ENCODE data around the gene SLC28A3. TPM values are rescaled to one million over a fixed set of nuclear protein-coding genes. Genes with fewer than 3 reads are reported as not detected.

Gene SLC28A3
- total RNA-seq, 3 donors from 2014 or later = 0.35 to 7.2 (median 0.41) TPM

DNA sequence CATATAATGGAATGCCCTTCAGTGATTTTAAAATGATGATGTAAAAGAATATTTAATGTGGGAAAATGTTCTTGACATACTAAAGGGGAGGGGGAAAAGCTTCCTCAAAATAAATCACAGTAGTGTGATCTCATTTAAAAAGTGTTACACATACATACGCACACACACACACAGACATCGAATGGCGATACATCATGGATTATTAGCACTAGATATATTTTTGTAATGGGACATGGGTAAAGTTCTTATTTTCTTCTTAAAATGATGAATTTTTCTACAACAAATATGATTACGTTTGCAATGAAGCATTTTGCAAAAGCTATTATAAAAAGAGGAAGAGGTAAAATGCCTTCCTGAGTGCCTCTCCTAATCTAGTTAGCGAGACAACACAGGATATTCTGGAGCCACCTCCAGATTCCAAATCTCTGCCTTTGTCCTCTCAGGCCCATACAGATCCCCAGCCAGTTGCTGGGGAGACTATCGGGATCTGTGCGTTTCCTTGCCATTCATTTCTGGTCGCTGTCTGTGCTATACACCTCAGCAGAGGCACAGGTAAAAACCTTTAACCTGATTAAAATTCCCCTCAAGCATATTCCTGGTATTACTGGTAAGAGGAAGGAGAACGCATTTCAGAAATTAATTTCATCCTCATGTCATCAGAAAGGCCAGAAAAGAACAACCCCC, 69.6 kb downstream of the SLC28A3 start:
- DNase-seq (no peak), ATAC-seq (no peak)
- H3K4me3 ChIP-seq = no peak overlapping the region
- intact Hi-C loops (cut with DNase I, micrococcal nuclease) = no loop called here
- no peaks in the 10 kb centered on the region for H3K36me3 ChIP-seq (ENCODE audit: low read depth)
- TF ChIP-seq, protein P1, sequence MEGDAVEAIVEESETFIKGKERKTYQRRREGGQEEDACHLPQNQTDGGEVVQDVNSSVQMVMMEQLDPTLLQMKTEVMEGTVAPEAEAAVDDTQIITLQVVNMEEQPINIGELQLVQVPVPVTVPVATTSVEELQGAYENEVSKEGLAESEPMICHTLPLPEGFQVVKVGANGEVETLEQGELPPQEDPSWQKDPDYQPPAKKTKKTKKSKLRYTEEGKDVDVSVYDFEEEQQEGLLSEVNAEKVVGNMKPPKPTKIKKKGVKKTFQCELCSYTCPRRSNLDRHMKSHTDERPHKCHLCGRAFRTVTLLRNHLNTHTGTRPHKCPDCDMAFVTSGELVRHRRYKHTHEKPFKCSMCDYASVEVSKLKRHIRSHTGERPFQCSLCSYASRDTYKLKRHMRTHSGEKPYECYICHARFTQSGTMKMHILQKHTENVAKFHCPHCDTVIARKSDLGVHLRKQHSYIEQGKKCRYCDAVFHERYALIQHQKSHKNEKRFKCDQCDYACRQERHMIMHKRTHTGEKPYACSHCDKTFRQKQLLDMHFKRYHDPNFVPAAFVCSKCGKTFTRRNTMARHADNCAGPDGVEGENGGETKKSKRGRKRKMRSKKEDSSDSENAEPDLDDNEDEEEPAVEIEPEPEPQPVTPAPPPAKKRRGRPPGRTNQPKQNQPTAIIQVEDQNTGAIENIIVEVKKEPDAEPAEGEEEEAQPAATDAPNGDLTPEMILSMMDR (IDR thresholded peaks at IDR 0.05) = no peak
- H3K9me3 ChIP-seq = no peaks in the 10 kb centered on the region
- no peaks in the 10 kb centered on the region for H3K4me1 ChIP-seq (ENCODE audit: low read depth)

DNA sequence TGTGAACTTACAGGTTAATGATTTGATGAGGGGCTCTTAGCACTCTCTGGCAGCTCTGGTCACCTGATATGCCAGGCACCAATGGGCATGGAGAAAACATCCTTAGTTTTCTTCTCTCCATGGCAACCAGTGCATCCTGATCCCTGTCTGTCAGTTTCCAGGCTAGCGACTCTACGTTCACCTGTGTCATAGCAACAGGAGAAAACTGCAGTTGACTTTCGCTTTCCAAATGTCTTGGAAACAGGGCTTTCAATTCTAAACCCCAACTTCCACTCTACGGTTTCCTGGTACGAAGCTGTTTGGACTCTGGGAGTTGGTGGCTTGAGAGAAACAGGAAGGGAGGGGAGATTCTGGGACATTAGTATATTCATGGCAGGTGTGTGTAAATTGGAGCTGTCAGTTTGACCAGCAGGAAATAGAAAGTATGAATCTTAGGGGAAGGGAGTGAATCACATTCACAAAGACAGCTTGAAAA, 74.4 kb downstream of the SLC28A3 start:
- TF ChIP-seq, protein P1 (IDR thresholded peaks at IDR 0.05) = no peak
- Histone ChIP-seq H3K9me3 (no peaks in the 10 kb centered on the region), H3K4me1 (ENCODE audit: low read depth) (no peaks in the 10 kb centered on the region), H3K4me3 (no peak overlapping the region), H3K36me3 (ENCODE audit: low read depth) (no peaks in the 10 kb centered on the region)
- DNase-seq (peak in 1 of 3 donors; percentile 19), ATAC-seq (peak; percentile 94)
- intact Hi-C loops (cut with DNase I, micrococcal nuclease) = no loop called here

DNA sequence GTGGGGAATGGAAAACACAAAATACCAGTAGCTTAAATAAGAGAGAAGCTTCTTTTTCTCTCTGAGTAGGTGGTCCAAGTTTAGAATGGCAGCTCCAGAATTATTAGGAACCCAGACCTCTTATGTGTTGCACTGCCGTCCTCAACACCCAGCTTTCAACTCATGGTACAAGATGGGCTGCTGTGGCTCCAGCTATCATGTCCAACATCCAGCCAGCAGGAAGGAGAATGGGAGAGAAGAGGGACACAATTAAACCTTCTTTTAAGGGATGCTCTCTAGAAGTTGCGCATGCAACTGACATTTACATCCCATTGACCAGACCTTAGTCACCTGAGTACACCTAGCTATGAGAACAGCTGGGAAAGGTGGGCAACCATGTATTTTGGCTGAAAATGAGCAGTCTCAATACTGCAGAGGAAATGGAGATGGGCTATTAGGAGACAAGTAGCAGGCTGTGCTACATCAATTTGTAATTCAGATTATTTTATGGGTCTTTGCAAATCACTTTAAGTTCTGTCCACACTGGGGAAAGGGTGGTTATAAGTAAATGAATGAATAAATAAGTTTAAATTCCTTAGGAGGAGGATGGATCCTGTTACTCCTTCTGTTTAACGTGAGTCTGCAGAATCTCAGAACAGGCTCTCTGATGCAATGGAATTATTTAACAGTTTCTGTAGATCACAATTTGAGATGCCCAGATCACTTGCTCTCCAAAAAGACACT, 76.1 kb downstream of the SLC28A3 start:
- intact Hi-C loops (cut with DNase I, micrococcal nuclease) = loop anchor here in 1 of 2 donors (5.0 kb wide), 1 partner anchor 327 kb away; no protein-coding TSS in a partner anchor
- Histone ChIP-seq H3K4me1 (ENCODE audit: low read depth) (no peaks in the 10 kb centered on the region), H3K4me3 (no peak overlapping the region), H3K36me3 (ENCODE audit: low read depth) (no peaks in the 10 kb centered on the region), H3K9me3 (no peaks in the 10 kb centered on the region)
- no peak for DNase-seq
- TF ChIP-seq, protein P1 (IDR thresholded peaks at IDR 0.05) = no peak
- no peak for ATAC-seq

DNA sequence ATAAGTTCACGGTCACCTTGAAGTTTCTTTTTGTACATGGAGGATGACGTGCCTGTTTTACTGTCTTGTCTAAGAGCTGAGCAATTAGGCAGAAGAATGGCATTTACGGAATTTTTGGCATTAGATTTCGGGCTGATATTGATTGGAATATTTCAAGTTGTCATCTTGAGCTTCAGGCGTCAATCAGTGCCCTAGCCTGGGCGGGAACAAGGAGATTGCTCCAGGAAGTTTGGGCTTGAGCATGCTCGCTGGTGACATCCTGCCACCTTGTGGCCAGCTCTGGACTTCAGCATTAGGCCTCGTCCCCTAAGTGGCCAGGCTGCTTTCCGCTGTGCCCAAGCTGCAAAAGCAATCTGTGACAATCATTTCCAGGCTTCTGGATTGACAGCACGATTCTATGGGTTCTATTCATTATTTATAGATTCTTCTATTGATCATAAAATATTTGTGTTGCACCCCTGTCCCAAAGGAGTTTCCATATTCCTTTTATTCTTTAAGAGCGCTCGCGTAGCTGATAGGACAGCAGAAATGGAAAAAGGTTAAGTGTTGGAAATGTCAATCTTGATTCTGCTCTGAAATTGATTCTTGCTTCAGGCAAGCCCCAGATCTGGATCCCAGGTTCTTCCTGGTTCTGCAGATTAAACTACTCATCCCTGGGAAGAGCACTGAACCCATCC, 79.3 kb downstream of the SLC28A3 start:
- H3K4me3 ChIP-seq = no peak overlapping the region
- TF ChIP-seq, protein P1 (IDR thresholded peaks at IDR 0.05) = peak; percentile 70
- ATAC-seq (peak; percentile 94), DNase-seq (peak; percentile 76 to 93 (median 89))
- intact Hi-C loops (cut with DNase I, micrococcal nuclease) = loop anchor here in 1 of 2 donors (5.0 kb wide), 1 partner anchor 324 kb away; no protein-coding TSS in a partner anchor
- H3K4me1 ChIP-seq (ENCODE audit: low read depth) = no peaks in the 10 kb centered on the region
- no peaks in the 10 kb centered on the region for H3K9me3 ChIP-seq
- H3K36me3 ChIP-seq (ENCODE audit: low read depth) = no peaks in the 10 kb centered on the region

DNA sequence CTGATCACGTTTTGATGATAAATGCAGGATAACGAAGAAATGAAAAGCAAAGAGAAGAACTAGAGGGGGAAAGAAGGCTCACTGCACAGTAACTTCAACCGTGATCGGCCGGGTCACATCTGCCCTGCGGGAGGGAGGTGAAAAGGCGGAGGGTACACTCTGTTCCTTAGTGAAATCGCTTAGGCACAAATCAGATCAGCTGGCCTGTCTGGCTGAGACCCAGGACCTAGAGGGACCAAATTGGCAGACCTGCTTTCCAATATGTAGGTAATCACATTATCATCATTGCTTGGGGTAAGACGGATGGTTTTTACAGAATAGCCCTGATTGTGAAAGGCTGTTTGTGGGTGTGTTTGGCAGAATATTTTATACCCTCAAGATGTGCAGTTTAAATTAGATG, 82.2 kb downstream of the SLC28A3 start:
- H3K4me1 ChIP-seq (ENCODE audit: low read depth) = no peaks in the 10 kb centered on the region
- no peak for ATAC-seq
- TF ChIP-seq, protein P1 (IDR thresholded peaks at IDR 0.05) = no peak
- intact Hi-C loops (cut with DNase I, micrococcal nuclease) = loop anchor here in 1 of 2 donors (5.0 kb wide), 1 partner anchor 321 kb away; no protein-coding TSS in a partner anchor
- H3K36me3 ChIP-seq (ENCODE audit: low read depth) = no peaks in the 10 kb centered on the region
- no peak for DNase-seq
- no peak overlapping the region for H3K4me3 ChIP-seq
- no peaks in the 10 kb centered on the region for H3K9me3 ChIP-seq
